ENCODE measurements around the gene CD244. TPM values are rescaled to one million over a fixed set of nuclear protein-coding genes. Genes with fewer than 3 reads are reported as not detected.
A peak's percentile ranks its signal among the peaks of the same experiment; 100 is the strongest.

The CD244 gene
- polyA plus RNA-seq, 3 donors, result 62.2 to 116 (median 106) TPM

- peak; percentile 70 to 88 (median 80) for DNase-seq
- H3K9ac ChIP-seq (ENCODE audit: insufficient read depth, low read length, poor library complexity, severe bottlenecking), result no peak within 1 kb of the TSS
- peak within 1 kb of the TSS; percentile 34 to 53 for H3K27ac ChIP-seq (ENCODE audit: low read depth in 1 of 2, low read length in 2 of 2)
- no peak within 1 kb of the TSS for H3K4me2 ChIP-seq (replicated peaks; ENCODE audit: extremely low read depth, low read length, poor library complexity, severe bottlenecking)
- no peaks in the 10 kb centered on the region for H3K27me3 ChIP-seq (ENCODE audit: control insufficient read depth in 2 of 2, insufficient read depth in 2 of 2, low read length in 2 of 2)
- Mint-ChIP-seq H3K27ac (peak within 1 kb of the TSS; percentile 34 to 94 (median 82)), H3K36me3 (no peaks in the 10 kb centered on the region), H3K4me1 (peaks cover 28% of the 10 kb centered on the region), H3K9me3 (peaks cover 0 to 4% (median 0%) of the 10 kb centered on the region in 7 donors), H3K27me3 (ENCODE audit: low read depth in 3 of 3) (peaks cover 0 to 3% (median 2%) of the 10 kb centered on the region in 3 donors), H3K4me3 (peak within 1 kb of the TSS; percentile 39 to 57)
- intact Hi-C loops (cut with micrococcal nuclease), result loop anchor here in 1 of 2 donors (10.0 kb wide), 1 partner anchor 91 kb away; no protein-coding TSS in a partner anchor
- H3K36me3 ChIP-seq (replicated peaks in 1 of 2; ENCODE audit: control insufficient read depth in 1 of 2, insufficient read depth in 2 of 2, low read length in 2 of 2), result no peaks in the 10 kb centered on the region
- H3K4me3 ChIP-seq (replicated peaks in 1 of 3; ENCODE audit: low read depth in 2 of 3, low read length in 3 of 3), result no peak within 1 kb of the TSS
- WGBS (ENCODE audit: insufficient coverage), result 17% methylated on average over 2 of the region's 4 CpGs
- TF ChIP-seq CTCF (IDR thresholded peaks at IDR 0.05), result no peak
- H2AFZ ChIP-seq (ENCODE audit: insufficient read depth, low read depth, low read length, poor library complexity, severe bottlenecking), result no peak within 1 kb of the TSS
- H3K9me3 ChIP-seq (replicated peaks in 1 of 2; ENCODE audit: control insufficient read depth in 1 of 2, insufficient read depth in 1 of 2, low read length in 2 of 2), result no peaks in the 10 kb centered on the region
- peaks cover 18 to 22% of the 10 kb centered on the region in 2 donors for H3K4me1 ChIP-seq (ENCODE audit: control insufficient read depth in 1 of 2, insufficient read depth in 2 of 2, low read length in 2 of 2)
- no peaks in the 10 kb centered on the region for H3K79me2 ChIP-seq (ENCODE audit: insufficient read depth, low read length)
- H4K20me1 ChIP-seq (ENCODE audit: insufficient read depth, low read length), result no peaks in the 10 kb centered on the region
These were observed 66.7 kb downstream of the CD244 start, which contains the start of gene LY9 for GRCh38 chr1:160795951-160796383. Gene LY9, plus strand, starts transcription at chr1:160796174. Its CDS starts 14 bp downstream, at chr1:160796188.

DNA sequence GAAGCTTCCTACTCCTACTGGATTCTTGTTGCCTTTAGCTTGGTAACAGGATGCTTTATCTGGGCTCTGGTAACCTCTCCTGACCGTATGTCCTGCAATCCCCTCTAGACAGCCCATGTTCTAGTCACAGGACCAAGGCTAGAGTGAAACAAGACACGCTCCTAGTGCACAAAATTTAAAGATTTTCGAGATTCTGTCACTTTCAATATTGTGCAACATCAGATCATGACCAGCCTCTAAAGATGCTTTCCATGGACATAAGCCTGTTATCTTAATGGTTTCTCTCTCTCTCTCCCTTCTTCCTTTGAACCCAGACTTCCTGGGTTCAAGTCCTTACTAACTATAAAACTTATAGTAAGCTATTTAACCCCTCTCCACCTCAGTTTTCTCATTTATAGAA is 68.3 kb downstream of the CD244 start:
- Mint-ChIP-seq H3K9me3 (peaks cover 0 to 4% (median 0%) of the 10 kb centered on the region in 7 donors), H3K4me3 (no peak overlapping the region)
- H3K27ac ChIP-seq (ENCODE audit: low read depth in 1 of 2, low read length in 2 of 2), result no peak overlapping the region

More for the DNA sequence above, 68.3 kb downstream of the CD244 start:
- H3K27me3 Mint-ChIP-seq (ENCODE audit: low read depth in 3 of 3), result peaks cover 0 to 3% (median 2%) of the 10 kb centered on the region in 3 donors
- Histone ChIP-seq H3K9ac (ENCODE audit: insufficient read depth, low read length, poor library complexity, severe bottlenecking) (no peak overlapping the region), H3K4me2 (replicated peaks; ENCODE audit: extremely low read depth, low read length, poor library complexity, severe bottlenecking) (no peak overlapping the region), H2AFZ (ENCODE audit: insufficient read depth, low read depth, low read length, poor library complexity, severe bottlenecking) (no peak overlapping the region), H3K79me2 (ENCODE audit: insufficient read depth, low read length) (no peaks in the 10 kb centered on the region), H3K9me3 (replicated peaks in 1 of 2; ENCODE audit: control insufficient read depth in 1 of 2, insufficient read depth in 1 of 2, low read length in 2 of 2) (no peaks in the 10 kb centered on the region), H3K4me3 (replicated peaks in 1 of 3; ENCODE audit: low read depth in 2 of 3, low read length in 3 of 3) (no peak overlapping the region), H3K27me3 (ENCODE audit: control insufficient read depth in 2 of 2, insufficient read depth in 2 of 2, low read length in 2 of 2) (no peaks in the 10 kb centered on the region), H3K4me1 (ENCODE audit: control insufficient read depth in 1 of 2, insufficient read depth in 2 of 2, low read length in 2 of 2) (peaks cover 18 to 32% of the 10 kb centered on the region in 2 donors), H3K36me3 (replicated peaks in 1 of 2; ENCODE audit: control insufficient read depth in 1 of 2, insufficient read depth in 2 of 2, low read length in 2 of 2) (no peaks in the 10 kb centered on the region), H4K20me1 (ENCODE audit: insufficient read depth, low read length) (no peaks in the 10 kb centered on the region)
- H3K4me1 Mint-ChIP-seq, result peaks cover 38% of the 10 kb centered on the region
- 24% methylated on average over 3 of the region's 3 CpGs for WGBS (ENCODE audit: insufficient coverage)
- TF ChIP-seq CTCF (IDR thresholded peaks at IDR 0.05), result no peak
- no peak for DNase-seq
- no peaks in the 10 kb centered on the region for H3K36me3 Mint-ChIP-seq
- intact Hi-C loops (cut with micrococcal nuclease), result loop anchor here in 1 of 2 donors (10.0 kb wide), 1 partner anchor 90 kb away; no protein-coding TSS in a partner anchor
- peak overlapping the region in 2 of 7 donors; percentile 8 to 40 for H3K27ac Mint-ChIP-seq
